ENCODE data around the gene BEST4.

DNA sequence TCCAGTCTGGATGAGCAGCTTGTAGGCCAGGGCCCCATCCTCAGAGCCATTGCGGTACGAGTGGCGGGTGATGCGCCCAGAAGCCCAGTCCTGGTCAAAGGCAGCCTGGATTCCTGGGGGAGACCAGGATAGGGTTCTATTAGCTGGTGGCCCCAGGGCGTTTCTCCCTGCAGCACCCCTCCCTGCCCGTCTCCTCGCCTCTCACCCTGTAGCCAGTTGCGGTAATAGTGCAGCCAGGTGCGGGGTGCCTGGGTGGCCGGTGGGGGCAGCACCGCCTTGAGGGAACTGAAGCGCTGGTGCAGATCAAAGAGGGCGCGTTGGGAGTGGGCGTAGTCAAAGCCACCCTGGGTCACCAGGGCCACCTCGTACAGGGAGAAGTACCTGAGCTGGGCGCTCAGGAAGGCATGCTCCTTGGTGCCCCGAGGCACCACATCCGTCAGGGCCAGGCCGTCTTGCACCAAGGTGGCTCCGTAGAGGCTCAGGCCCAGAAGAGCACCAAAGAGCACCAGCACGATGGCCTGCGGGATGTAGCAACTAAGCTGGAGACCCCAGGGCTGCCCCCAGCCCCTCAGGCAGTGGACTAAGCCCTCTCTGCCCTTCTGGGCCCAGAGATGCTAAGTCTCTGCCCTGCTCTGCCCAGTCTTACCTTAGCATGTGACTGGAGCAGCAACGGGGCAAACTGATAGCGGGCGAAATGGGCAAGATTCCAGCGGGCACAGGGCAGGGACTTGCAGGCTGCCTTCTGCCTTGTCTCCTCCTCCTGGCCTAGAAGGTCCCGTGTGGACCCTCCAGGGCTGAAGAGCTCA lies 39.4 kb upstream of the BEST4 start:
- TF ChIP-seq, protein P1, sequence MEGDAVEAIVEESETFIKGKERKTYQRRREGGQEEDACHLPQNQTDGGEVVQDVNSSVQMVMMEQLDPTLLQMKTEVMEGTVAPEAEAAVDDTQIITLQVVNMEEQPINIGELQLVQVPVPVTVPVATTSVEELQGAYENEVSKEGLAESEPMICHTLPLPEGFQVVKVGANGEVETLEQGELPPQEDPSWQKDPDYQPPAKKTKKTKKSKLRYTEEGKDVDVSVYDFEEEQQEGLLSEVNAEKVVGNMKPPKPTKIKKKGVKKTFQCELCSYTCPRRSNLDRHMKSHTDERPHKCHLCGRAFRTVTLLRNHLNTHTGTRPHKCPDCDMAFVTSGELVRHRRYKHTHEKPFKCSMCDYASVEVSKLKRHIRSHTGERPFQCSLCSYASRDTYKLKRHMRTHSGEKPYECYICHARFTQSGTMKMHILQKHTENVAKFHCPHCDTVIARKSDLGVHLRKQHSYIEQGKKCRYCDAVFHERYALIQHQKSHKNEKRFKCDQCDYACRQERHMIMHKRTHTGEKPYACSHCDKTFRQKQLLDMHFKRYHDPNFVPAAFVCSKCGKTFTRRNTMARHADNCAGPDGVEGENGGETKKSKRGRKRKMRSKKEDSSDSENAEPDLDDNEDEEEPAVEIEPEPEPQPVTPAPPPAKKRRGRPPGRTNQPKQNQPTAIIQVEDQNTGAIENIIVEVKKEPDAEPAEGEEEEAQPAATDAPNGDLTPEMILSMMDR (IDR thresholded peaks at IDR 0.05), result no peak
- TF ChIP-seq POLR2A (IDR thresholded peaks at IDR 0.05), result no peak
